GM18873 (cell line): ENCODE data around the gene MRPL34.

Experiments used
- ATAC-seq: cut with Tn5 transposase; IDR thresholded peaks from one replicate; pipeline ENCODE4 v1.9.1; 2021; ENCODE audit warnings: mild to moderate bottlenecking, moderate library complexity, moderate number of reproducible peaks; ENCODE audit not compliant: unreplicated experiment, low FRiP score

MRPL34 gene

DNA sequence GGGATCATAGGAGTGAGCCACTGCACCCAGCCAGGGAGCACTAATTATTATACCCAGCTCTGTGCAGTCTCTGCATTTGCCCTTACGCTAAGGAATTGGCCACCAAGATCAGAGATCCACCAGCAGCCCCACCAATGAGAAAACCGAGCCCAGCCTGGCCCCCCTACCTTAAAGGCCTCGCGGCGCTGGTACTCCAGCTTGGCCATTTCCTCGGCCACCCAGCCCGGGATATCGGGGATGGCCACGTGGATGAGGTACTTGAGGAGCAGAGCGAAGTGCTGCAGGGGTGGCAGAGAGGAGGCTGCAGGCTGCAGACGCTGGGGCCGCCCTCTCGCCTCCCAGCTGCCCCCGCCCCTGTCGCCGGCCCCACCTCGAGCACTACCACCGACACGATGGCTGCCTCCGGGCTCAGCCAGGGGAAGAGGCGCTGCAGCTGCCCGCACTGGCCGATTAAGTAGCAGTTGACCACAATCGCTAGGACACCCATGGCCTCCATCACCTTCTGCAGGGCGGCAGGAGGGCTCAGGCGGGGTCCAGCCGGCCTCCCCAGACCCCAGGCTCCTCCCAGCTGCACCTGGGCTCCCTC lies 21.5 kb downstream of the MRPL34 start:
- ATAC-seq = no peak

GRCh38 chr19:17327654-17328516 lies 22.2 kb downstream of the MRPL34 start:
- ATAC-seq = no peak

DNA sequence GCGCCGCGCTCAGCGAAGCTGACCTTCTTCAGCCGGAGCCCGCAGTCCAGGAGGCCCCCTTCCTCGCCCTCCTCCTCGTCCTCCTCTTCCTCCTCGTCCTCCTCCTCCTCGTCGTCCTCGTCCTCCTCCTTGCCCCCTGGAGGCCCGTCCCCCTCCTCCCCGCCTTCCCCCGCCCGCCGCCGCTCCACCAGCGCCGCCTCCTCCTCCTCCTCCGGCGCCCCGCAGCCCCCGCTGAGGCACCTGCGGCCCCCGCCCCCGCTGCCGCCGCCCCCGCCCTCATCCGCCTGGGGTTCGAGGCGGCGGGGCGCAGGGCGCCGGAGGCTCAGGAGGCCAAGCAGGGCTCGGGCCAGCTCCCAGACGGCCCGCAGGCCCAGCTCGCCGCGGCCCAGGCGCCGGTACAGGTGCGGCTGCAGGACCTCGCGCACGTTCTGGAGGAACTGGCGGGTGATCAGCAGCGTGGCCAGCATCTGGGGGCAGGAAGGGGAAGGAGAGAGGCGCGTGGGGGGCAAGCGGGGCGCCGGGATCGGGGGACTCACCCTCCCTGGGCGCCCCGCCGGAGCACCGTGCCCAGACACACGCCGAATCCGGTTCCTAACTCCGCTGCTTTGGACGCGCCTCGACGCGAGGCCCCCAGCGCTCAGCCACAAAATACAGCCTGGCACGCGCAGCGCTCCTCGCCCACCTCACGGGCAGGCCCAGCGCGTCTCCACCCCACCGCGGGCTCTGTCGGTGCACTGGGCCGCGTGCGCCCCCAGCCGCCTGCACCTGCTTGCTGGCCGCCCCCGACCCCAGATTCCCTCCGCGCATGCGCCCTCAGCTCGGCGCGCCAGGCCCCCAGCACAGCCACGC lies 23.1 kb downstream of the MRPL34 start:
- no peak for ATAC-seq

DNA sequence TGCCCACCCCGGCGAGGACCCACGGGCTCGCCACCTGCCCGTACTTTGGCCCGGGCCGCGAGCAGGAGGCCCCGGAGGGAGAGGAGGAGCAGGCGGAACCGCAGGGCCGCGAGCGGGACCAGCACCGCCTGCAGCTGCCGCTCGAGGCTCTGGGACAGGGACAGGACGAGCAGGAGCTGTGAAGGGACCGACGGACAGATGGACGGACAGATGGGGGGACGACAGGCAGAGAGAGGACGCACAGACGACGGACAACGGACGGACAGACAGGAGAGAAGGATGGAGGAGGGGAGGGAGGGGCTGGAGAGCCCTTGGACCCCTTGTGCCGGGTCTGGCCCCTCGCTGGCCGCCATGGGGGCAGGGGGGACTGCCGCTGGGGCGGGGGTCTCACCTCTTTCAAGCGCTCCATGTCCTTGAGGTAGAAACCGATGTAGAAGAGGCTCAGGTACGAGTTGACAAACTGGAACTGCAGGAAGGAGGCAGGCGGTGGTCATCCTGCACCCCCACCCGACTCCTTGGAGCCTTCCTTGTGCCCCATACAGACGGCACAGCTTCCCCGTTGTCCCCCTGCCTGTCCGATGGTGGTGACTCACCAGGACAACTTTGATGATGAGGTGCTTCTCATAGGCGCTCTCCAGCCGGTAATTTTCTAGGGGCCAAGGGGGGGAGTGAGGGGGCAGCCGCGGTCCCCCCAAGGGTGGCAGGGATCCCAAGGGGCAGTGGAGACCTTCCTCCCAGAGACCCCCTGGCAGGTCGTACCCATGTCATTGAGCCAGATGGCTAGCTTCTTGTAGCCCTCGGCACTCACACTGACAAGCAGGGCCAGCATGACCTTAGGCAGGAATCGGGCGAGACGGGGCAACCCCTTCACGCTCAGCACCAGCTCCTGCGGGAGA lies 23.9 kb downstream of the MRPL34 start:
- ATAC-seq = no peak

DNA sequence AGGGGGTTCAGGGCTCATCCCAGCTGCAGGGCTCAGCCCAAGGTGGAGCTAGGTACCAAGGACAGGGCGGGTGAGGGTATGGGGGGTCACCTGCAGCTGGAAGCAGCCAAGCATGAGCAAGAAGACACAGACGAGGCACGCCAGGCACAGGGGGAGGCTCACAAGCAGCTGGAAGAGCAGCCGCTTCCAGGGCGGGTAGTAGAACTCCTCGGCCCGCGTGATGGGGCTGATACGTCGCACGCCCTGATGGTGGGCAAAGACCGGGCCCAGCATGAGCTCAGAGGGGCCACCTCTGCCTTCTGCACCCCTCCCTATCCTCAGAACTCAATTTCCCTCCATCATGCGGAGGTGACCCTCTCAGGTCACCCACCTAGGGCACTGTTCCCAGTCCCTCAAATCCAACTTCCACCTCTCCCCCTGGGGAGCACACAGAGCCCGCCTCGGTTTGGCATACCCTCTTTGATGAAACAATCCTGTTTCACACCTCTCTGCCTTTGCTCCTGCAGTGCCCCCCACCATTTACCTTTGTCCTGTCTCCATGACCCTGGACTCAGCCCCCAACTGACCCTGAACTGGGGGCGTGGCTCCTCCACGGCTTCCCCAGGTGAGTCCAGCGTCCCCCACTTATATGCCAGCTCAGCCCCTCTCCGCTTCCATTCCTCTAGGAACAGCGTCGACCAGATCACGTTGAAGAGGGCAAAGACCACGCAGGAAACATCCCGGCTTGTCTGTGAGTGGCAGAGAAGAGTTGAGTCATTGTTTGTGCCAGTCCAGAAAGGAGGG lies 24.8 kb downstream of the MRPL34 start:
- no peak for ATAC-seq

GRCh38 chr19:17331045-17331558 lies 25.4 kb downstream of the MRPL34 start:
- ATAC-seq = no peak

- no peak for ATAC-seq
Observed at GRCh38 chr19:17332360-17332676, 26.6 kb downstream of the MRPL34 start.

GRCh38 chr19:17332677-17333581 lies 27.3 kb downstream of the MRPL34 start:
- no peak for ATAC-seq

- ATAC-seq = no peak
Observed at GRCh38 chr19:17333611-17334413, 28.1 kb downstream of the MRPL34 start.

DNA sequence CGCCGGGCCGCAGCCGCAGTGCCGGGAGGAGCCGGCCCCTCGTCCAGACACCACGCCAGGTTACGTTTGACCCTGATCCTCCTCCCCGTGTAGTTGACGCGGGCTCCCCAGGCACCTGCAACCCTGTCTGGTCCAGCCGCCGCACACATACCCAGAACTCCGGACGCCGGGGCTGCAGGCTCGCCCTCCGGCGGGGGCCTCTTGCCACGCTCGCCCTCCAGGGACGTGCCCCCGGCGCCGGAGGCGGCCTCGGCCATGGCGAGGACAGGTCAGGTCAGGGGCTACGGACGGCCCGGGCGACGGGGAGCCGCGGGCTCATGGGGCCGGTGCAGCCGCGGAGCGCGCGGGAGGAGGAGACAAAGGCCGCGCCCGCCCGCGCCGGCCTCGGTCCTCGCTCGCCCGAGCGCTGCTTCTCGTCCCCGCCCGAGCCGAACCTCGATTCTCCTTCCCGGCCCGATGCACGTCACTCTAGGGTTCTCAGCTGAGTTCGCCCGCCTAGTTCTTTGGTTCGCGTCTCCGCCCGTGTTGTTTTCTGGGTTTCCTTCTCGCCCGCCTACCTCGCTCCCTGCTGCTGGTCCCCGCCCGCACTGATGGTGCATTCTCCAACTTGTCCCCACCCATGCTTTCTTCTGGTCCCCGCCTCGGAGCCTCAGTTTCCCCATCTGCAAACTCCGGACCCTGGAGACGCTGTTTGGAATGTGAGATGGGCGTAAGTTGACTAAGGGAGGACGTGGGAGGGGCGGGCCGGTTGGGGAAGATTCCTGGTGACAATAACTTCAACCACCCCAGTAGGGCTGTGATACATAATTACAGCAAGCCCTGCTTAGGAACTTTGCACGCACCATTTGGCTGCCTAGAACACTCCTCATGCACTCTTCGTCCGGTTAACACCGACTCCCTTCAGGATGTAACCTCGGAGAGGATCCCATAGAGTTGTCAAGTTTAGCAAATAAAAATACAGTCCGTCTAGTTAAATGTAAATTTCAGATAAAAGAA lies 29.0 kb downstream of the MRPL34 start, which contains the start of gene ANO8:
Gene ANO8, minus strand, starts transcription at position 442 of the 996 bp plus-strand sequence. Its CDS starts 185 bp downstream, at position 257.
- ATAC-seq = peak; percentile 28

DNA sequence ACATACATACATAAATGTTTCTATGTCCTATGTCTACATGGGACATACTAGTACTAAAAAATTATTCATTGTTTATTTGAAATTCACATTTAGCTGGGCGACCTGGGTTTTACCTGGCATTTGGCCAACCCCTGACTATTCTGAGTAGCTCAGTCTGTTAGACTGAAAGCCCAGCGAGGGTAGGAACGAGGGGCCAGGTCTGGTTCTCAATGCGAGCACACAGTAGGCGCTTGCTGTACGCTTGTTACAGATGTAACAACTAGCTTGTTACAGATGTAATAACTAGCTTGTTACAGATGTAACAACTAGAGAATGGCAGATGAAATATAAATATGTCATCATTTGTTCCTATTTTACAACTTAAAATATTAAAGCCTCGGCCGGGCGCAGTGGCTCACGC lies 29.9 kb downstream of the MRPL34 start:
- ATAC-seq = no peak

DNA sequence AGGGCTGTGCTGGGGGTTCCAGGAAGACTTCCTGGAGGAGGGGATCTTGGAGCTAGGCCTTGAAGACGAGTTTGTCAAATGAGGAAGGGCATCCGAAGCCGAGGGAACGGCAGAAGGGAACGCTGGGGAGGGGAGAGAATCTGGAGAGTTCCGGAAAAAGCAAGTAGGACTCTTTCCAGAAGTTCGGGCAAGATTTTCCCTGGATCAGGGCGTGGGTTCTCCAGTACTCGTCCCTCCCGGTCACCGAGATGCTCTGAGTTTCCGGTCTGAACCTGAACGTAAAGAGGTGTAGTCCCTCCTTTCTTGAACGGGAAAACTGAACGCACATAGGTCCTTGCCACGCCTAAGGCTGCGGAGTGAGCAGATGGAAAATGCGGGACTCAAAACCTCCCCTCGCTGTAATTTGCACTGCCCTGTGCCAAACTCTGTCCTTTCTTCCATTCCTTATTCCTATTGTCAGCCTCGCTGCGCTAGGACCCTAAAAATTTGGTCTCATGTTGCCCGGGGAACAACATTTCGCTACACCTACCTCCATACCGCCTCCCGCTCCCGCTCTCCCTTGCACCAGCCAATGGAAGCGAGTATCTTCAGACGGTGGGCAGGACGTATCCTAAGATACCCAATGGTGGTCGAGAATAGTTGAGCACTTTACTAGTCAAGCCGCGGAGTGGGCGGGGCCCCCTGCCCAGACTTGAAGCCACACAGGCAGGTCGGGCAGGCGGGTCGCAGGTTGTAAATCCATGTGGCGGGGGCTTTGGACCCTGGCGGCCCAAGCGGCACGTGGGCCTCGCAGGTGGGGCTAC lies 31.4 kb downstream of the MRPL34 start, which contains the start of gene GTPBP3:
Gene GTPBP3, plus strand, starts transcription at position 682 of the 803 bp plus-strand sequence. Its CDS starts 59 bp downstream, at position 741.
- peak; percentile 73 for ATAC-seq

- ATAC-seq = no peak
Observed at GRCh38 chr19:17337675-17338432, 32.2 kb downstream of the MRPL34 start.

- ATAC-seq = no peak
Observed at GRCh38 chr19:17338433-17339078, 32.9 kb downstream of the MRPL34 start.
